ENCODE data around the gene ZNF683.
"Not testable (repeated sequence)": the region's sequence is repeated elsewhere in the genome, so short reads cannot be mapped to it uniquely, and the experiment has no call there.

ZNF683 gene

DNA sequence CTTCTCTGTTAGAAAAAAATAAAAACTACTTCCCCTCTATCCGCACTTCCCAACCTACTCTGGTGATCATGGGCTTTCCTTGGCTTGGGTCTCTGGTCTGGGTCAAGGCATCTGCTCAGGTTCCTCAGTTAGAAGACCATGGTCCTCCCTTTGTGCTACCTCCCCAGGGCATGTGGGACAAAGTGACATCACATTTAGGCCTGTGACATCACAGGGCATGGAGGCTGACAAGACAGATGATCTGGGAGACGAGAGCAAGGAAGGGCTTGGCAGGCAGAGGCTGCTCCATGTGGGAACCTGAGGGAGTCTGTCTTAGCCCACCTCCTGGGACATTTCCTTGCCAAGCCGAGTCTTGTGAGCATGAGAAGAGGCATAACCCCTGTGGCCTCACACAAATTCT lies at the start of gene ZNF683:
TSS of gene ZNF683 (minus strand) at position 140 of the 400 bp plus-strand sequence. CDS start 4,179 bp downstream, outside the sequence.
- DNase-seq (ENCODE audit: low spot score); in situ Hi-C loops (cut with MboI; ENCODE audit: low sequenced_read_pairs, unreplicated experiment): not testable (repeated sequence)

DNA sequence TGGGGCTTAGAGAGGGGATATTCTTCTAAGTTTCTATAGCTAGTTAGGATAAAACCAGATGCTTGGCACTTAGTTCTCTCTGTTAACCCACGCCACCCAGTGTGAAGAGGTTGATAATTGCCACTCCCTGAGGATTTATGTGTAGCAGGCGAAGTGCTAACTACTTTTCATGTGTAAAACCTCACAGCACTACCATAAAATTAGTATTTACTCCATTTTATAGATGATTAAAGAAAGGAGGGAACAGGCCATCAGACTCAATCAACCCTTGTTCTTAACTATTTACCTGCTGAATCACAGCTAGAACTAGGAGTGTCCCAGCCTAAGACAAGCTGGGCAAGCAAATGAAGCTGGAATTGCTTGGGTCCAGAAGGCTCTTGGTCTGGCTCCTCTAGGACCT lies 46.9 kb upstream of the ZNF683 start:
- TF ChIP-seq, protein P1, sequence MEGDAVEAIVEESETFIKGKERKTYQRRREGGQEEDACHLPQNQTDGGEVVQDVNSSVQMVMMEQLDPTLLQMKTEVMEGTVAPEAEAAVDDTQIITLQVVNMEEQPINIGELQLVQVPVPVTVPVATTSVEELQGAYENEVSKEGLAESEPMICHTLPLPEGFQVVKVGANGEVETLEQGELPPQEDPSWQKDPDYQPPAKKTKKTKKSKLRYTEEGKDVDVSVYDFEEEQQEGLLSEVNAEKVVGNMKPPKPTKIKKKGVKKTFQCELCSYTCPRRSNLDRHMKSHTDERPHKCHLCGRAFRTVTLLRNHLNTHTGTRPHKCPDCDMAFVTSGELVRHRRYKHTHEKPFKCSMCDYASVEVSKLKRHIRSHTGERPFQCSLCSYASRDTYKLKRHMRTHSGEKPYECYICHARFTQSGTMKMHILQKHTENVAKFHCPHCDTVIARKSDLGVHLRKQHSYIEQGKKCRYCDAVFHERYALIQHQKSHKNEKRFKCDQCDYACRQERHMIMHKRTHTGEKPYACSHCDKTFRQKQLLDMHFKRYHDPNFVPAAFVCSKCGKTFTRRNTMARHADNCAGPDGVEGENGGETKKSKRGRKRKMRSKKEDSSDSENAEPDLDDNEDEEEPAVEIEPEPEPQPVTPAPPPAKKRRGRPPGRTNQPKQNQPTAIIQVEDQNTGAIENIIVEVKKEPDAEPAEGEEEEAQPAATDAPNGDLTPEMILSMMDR (IDR thresholded peaks at IDR 0.05; ENCODE audit: borderline replicate concordance, control extremely low read depth, extremely low read depth, insufficient read depth, missing control alignments) = no peak
- in situ Hi-C loops (cut with MboI; ENCODE audit: low sequenced_read_pairs, unreplicated experiment) = no loop called here
- DNase-seq (ENCODE audit: low spot score) = no peak

DNA sequence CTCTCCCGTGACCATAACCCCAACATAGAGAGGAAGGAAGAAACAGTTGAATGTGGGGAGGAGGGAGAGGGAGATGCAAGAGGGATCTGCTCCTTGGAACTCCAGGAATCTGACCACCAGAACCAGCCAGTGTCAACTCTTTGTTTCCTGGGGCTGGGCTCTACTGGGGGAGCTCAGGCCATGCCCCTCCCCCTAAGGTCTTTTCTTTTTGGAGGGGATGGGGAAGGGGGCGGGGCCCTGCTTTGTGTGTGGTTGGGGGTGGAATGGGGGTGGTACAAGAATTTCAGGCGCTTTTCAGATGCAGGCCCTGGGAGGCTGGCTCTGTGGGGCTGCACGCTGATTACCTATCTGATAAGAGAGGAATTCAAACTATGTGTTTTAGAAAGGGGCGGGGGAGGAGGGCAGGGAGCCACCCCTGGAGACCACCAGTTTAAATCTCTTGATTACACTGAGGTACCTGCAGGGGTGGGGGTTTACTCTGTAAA lies 46.4 kb upstream of the ZNF683 start:
- TF ChIP-seq, protein P1 (IDR thresholded peaks at IDR 0.05; ENCODE audit: borderline replicate concordance, control extremely low read depth, extremely low read depth, insufficient read depth, missing control alignments) = no peak
- DNase-seq (ENCODE audit: low spot score) = no peak
- in situ Hi-C loops (cut with MboI; ENCODE audit: low sequenced_read_pairs, unreplicated experiment) = no loop called here

DNA sequence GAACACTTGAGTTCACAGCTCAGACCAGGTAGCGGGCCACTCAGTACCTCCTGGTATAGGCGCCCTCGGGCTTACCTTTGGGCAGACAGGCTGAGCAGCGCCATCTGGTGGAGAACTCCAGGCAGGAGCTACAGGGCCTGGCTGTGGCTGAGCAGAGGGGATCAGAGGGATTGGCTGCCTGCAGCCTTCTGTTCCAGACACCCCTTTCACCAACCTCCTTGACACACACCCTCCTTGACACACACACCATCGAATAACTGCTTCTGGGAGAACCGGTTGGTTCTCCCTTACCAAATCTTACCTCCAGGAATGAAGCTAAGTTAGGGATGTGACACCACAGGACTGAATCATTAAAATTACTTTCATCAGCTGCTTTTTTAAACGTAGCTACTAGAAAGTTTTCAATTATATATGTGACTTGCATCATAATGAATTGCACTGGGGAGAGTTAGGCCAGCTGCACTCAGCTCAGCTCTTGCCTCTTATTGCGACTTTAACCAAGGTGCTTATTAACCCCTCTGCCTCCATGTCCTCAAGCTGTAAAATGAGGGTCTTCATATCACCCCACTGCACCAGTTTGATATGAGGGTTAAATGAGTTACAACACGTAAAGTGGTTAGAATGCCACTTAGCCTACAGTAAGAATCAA lies 44.7 kb upstream of the ZNF683 start:
- DNase-seq (ENCODE audit: low spot score) = peak; percentile 85
- in situ Hi-C loops (cut with MboI; ENCODE audit: low sequenced_read_pairs, unreplicated experiment) = no loop called here

DNA sequence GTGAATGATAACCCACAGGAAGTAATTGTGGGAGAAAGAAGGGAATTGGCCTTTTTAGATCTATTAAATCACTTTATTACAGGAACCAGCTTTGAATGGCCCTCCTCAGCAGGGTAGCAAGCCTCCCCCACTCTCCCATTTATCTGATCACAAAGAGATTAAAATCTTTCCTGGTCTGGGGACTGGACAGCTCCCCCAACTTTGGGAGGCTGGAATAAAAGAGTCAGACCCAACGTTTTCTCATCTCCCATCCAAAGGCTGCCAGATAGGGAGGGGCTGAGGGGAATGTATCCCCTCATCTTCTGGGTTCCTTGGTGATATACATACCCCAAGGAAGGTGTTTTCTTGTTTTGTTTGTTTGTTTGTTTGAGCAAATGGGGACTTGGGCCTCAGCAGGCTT lies 40.5 kb upstream of the ZNF683 start:
- in situ Hi-C loops (cut with MboI; ENCODE audit: low sequenced_read_pairs, unreplicated experiment) = no loop called here
- TF ChIP-seq, protein P1 (IDR thresholded peaks at IDR 0.05; ENCODE audit: borderline replicate concordance, control extremely low read depth, extremely low read depth, insufficient read depth, missing control alignments) = no peak
- no peak for DNase-seq (ENCODE audit: low spot score)

More for the DNA sequence above, 44.7 kb upstream of the ZNF683 start:
- TF ChIP-seq, protein P1 (IDR thresholded peaks at IDR 0.05; ENCODE audit: borderline replicate concordance, control extremely low read depth, extremely low read depth, insufficient read depth, missing control alignments) = peak; percentile 97

DNA sequence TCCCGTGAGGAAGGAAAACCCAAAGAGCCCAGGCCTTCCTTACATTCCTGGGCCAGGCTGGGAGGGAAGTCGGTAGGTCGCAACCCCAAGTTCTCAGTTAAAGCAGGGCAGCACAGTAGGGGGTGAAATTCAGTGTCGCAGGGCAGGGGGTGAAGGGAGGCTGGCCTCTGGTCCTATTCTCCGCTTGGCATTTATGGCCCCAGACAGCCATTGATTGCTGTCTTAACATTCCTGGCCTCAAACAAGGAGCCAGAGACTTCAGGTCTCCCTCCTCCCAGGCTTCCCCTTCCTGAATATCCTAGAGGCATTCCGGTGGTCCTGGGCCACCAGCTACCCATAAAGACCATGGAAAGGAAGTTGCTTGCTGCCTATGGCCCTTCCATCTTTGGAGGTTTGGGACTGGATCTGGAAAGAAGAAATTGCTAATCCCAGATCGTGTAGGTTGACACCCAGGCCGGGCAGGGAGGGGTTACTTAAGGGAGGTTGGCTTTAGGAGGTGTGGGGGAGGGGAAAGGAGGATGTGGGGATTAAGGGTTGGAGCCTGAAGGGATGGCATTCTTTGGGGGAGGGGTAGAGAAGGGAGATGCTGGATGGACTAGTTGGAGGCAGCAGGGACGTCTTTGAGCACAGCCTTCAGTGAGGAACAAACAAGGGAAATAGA lies 39.8 kb upstream of the ZNF683 start:
- no peak for DNase-seq (ENCODE audit: low spot score)
- in situ Hi-C loops (cut with MboI; ENCODE audit: low sequenced_read_pairs, unreplicated experiment) = no loop called here
- TF ChIP-seq, protein P1 (IDR thresholded peaks at IDR 0.05; ENCODE audit: borderline replicate concordance, control extremely low read depth, extremely low read depth, insufficient read depth, missing control alignments) = no peak

DNA sequence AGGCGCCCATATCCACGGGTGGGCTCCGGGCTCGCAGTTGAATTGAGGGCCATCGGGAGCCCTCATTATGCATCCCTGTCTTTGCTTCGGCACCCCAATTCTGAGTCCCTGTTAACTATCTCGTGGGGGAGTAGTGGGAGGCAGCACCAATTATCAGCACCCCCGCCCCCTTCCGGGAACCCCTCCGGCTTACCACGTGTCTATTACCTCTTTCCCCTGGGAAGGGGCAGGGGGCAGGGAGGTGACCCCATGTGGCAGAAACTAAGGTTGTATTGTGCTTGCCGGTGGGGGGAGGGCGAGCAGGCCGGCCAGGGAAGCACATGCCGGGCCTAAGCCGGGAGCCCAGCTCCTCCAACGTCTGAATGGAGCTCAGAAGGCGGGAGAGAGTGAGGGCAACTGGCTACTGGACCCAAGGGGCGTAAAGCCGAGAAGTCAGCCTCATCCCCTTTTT lies 39.1 kb upstream of the ZNF683 start:
- DNase-seq (ENCODE audit: low spot score) = no peak
- in situ Hi-C loops (cut with MboI; ENCODE audit: low sequenced_read_pairs, unreplicated experiment) = no loop called here
- TF ChIP-seq, protein P1 (IDR thresholded peaks at IDR 0.05; ENCODE audit: borderline replicate concordance, control extremely low read depth, extremely low read depth, insufficient read depth, missing control alignments) = no peak

Data from GM13976 (cell line).